ENCODE data around the gene CERT1.
"Not testable (repeated sequence)": the region's sequence is repeated elsewhere in the genome, so short reads cannot be mapped to it uniquely, and the experiment has no call there.

The CERT1 gene

DNA sequence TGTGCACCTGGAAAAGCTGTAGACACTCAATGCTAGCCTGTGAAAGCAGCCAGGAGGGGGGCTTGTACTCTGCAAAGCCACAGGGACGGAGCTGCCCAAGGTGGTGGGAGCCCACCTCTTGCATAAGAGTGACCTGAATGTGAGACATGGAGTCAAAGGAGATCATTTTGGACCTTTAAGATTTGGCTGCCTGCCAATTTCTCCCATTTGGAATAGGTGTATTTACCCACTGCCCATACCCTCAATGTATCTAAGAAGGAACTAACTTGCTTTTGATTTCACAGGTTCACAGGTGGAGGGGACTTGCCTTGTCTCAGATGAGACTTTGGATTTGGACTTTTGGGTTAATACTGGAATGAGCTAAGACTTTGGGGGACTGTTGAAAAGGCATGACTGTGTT lies 12.6 kb downstream of the CERT1 start:
- not testable (repeated sequence) for H4K8ac ChIP-seq (ENCODE audit: low read depth, low read length); H4K91ac ChIP-seq (ENCODE audit: low read depth, low read length); H2BK5ac ChIP-seq (ENCODE audit: low read depth, low read length, poor library complexity); DNase-seq; H3K27me3 ChIP-seq (ENCODE audit: insufficient read depth, low read length); H2BK120ac ChIP-seq (ENCODE audit: insufficient read depth, low read length, poor library complexity); H3K4me3 ChIP-seq (ENCODE audit: low read depth, low read length); H2AFZ ChIP-seq (ENCODE audit: insufficient read depth, low read length, poor library complexity); H3K4me2 ChIP-seq (ENCODE audit: low read length); H3K4me1 ChIP-seq (ENCODE audit: control insufficient read depth in 1 of 2, insufficient read depth in 2 of 2, low read length in 2 of 2); H3K23ac ChIP-seq (ENCODE audit: low read length); H3K36me3 ChIP-seq (ENCODE audit: control insufficient read depth in 1 of 2, insufficient read depth in 2 of 2, low read length in 2 of 2); H2BK12ac ChIP-seq (ENCODE audit: low read length); H3K4ac ChIP-seq (ENCODE audit: low read depth, low read length); H3K14ac ChIP-seq (ENCODE audit: low read length); H2AK5ac ChIP-seq (ENCODE audit: low read length); H3K9me3 ChIP-seq (ENCODE audit: insufficient read depth, low read depth, low read length); H3K79me2 ChIP-seq (ENCODE audit: control insufficient read depth, insufficient read depth, low read length, poor library complexity); H4K12ac ChIP-seq (ENCODE audit: low read depth, low read length); H3K79me1 ChIP-seq (ENCODE audit: low read length); H3K18ac ChIP-seq (ENCODE audit: low read length); H3K27ac ChIP-seq (ENCODE audit: low read depth, low read length); H3K9ac ChIP-seq (ENCODE audit: low read length)
- no CpG with 5 or more reads among the region's 1 CpG for WGBS (ENCODE audit: extremely low coverage, insufficient coverage, insufficient read length)

DNA sequence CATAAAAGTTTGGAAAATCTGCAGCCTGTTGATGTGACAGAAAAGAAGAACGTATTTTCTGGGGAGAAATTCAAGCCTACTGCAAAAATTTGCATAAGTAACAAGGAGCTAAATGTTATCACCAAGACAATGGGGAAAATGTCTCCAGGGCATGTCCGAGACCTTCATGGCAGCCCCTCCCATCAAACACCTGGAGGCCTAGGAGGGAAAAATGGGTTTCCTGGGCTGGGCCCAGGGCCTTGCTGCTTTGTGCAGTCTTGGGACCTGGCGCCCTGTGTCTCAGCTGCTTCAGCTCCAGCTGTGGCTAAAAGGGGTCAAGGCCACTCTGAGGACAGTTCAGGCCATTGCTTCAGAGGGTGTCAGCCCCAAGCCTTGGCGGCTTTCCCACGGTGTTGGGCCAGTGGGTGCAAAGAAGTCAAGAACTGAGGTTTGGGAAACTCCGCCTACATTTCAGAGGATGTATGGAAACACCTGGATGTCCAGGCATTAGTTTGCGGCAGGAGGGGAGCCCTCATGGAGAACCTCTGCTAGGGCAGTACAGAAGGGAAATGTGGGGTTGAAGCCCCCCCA lies 13.1 kb downstream of the CERT1 start:
- H2AFZ ChIP-seq (ENCODE audit: insufficient read depth, low read length, poor library complexity) = no peak overlapping the region
- H3K4me2 ChIP-seq (ENCODE audit: low read length) = no peak overlapping the region
- H4K91ac ChIP-seq (ENCODE audit: low read depth, low read length) = no peak overlapping the region
- H4K12ac ChIP-seq (ENCODE audit: low read depth, low read length) = no peak overlapping the region
- no CpG with 5 or more reads among the region's 7 CpGs for WGBS (ENCODE audit: extremely low coverage, insufficient coverage, insufficient read length)
- H3K4me1 ChIP-seq (ENCODE audit: control insufficient read depth in 1 of 2, insufficient read depth in 2 of 2, low read length in 2 of 2) = peaks cover 0 to 7% of the 10 kb centered on the region in 2 experiments
- no peak for DNase-seq
- no peak overlapping the region for H3K4ac ChIP-seq (ENCODE audit: low read depth, low read length)
- no peak overlapping the region for H2BK5ac ChIP-seq (ENCODE audit: low read depth, low read length, poor library complexity)
- H3K9ac ChIP-seq (ENCODE audit: low read length) = no peak overlapping the region
- no peaks in the 10 kb centered on the region for H3K79me2 ChIP-seq (ENCODE audit: control insufficient read depth, insufficient read depth, low read length, poor library complexity)
- H2BK120ac ChIP-seq (ENCODE audit: insufficient read depth, low read length, poor library complexity) = no peak overlapping the region
- H3K4me3 ChIP-seq (ENCODE audit: low read depth, low read length) = no peak overlapping the region
- H4K8ac ChIP-seq (ENCODE audit: low read depth, low read length) = no peak overlapping the region
- H3K79me1 ChIP-seq (ENCODE audit: low read length) = no peaks in the 10 kb centered on the region
- H3K18ac ChIP-seq (ENCODE audit: low read length) = no peak overlapping the region
- H3K27ac ChIP-seq (ENCODE audit: low read depth, low read length) = no peak overlapping the region
- H2AK5ac ChIP-seq (ENCODE audit: low read length) = no peak overlapping the region
- H3K14ac ChIP-seq (ENCODE audit: low read length) = no peak overlapping the region
- H3K36me3 ChIP-seq (ENCODE audit: control insufficient read depth in 1 of 2, insufficient read depth in 2 of 2, low read length in 2 of 2) = peaks cover 3 to 5% of the 10 kb centered on the region in 2 experiments
- no peak overlapping the region for H3K23ac ChIP-seq (ENCODE audit: low read length)
- H3K9me3 ChIP-seq (ENCODE audit: insufficient read depth, low read depth, low read length) = no peaks in the 10 kb centered on the region
- no peak overlapping the region for H2BK12ac ChIP-seq (ENCODE audit: low read length)
- no peaks in the 10 kb centered on the region for H3K27me3 ChIP-seq (ENCODE audit: insufficient read depth, low read length)

DNA sequence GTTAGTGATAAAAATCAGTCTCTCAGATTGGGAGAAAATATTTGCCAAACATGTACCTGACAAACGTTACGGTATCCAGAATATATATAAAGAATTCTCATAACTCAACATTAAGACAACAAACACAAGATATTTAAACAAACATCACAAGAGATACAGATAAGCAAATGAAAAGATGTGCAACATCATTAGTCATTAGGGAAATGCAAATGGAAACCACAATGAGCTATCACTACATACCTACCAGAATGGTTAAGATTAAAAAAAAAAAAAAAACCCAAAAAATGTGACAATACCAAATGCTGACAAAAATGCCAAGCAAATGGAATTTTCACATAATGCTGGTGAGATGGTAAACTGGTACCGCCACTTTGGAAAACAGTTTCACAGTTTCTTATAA lies 15.4 kb downstream of the CERT1 start:
- Histone ChIP-seq H3K9me3 (ENCODE audit: insufficient read depth, low read depth, low read length) (no peaks in the 10 kb centered on the region), H2BK120ac (ENCODE audit: insufficient read depth, low read length, poor library complexity) (no peak overlapping the region), H3K9ac (ENCODE audit: low read length) (no peak overlapping the region), H4K8ac (ENCODE audit: low read depth, low read length) (no peak overlapping the region), H4K12ac (ENCODE audit: low read depth, low read length) (no peak overlapping the region), H3K27me3 (ENCODE audit: insufficient read depth, low read length) (no peaks in the 10 kb centered on the region), H3K18ac (ENCODE audit: low read length) (no peak overlapping the region), H3K36me3 (ENCODE audit: control insufficient read depth in 1 of 2, insufficient read depth in 2 of 2, low read length in 2 of 2) (peaks cover 3 to 5% of the 10 kb centered on the region in 2 experiments), H3K4me3 (ENCODE audit: low read depth, low read length) (no peak overlapping the region), H3K23ac (ENCODE audit: low read length) (no peak overlapping the region), H2AK5ac (ENCODE audit: low read length) (no peak overlapping the region), H3K4me1 (ENCODE audit: control insufficient read depth in 1 of 2, insufficient read depth in 2 of 2, low read length in 2 of 2) (peaks cover 0 to 7% of the 10 kb centered on the region in 2 experiments), H3K14ac (ENCODE audit: low read length) (no peak overlapping the region), H3K79me1 (ENCODE audit: low read length) (no peaks in the 10 kb centered on the region), H2BK12ac (ENCODE audit: low read length) (no peak overlapping the region), H2BK5ac (ENCODE audit: low read depth, low read length, poor library complexity) (no peak overlapping the region), H3K79me2 (ENCODE audit: control insufficient read depth, insufficient read depth, low read length, poor library complexity) (no peaks in the 10 kb centered on the region), H3K4ac (ENCODE audit: low read depth, low read length) (no peak overlapping the region), H3K4me2 (ENCODE audit: low read length) (no peak overlapping the region), H3K27ac (ENCODE audit: low read depth, low read length) (no peak overlapping the region), H2AFZ (ENCODE audit: insufficient read depth, low read length, poor library complexity) (no peak overlapping the region), H4K91ac (ENCODE audit: low read depth, low read length) (no peak overlapping the region)
- peak in 1 of 2 donors; percentile 43 for DNase-seq
- WGBS (ENCODE audit: extremely low coverage, insufficient coverage, insufficient read length) = no CpG with 5 or more reads among the region's 3 CpGs

DNA sequence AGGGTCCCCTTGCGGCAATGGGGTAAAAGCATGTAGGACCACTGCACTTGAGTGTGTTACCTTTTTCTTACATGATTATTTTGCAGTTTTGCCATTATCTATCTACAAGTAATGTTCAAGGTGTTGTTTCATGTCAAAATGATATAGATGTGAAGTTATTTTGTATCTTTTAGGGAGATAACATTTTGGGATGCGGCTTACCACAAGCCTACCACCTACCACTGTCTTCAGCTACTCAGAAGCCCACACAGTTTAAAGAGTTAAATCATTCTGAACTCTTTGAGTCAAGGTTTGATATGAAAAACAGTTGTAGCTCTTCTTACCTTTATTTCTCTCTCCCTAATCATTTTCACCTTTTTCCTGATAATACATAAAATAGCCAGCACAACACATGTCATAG lies 19.8 kb downstream of the CERT1 start:
- Histone ChIP-seq H3K79me2 (ENCODE audit: control insufficient read depth, insufficient read depth, low read length, poor library complexity) (no peaks in the 10 kb centered on the region), H2AK5ac (ENCODE audit: low read length) (no peak overlapping the region), H3K9me3 (ENCODE audit: insufficient read depth, low read depth, low read length) (no peaks in the 10 kb centered on the region), H4K12ac (ENCODE audit: low read depth, low read length) (no peak overlapping the region), H4K91ac (ENCODE audit: low read depth, low read length) (no peak overlapping the region), H3K79me1 (ENCODE audit: low read length) (no peaks in the 10 kb centered on the region), H3K9ac (ENCODE audit: low read length) (no peak overlapping the region), H3K4ac (ENCODE audit: low read depth, low read length) (no peak overlapping the region), H3K4me1 (ENCODE audit: control insufficient read depth in 1 of 2, insufficient read depth in 2 of 2, low read length in 2 of 2) (peaks cover 0 to 5% of the 10 kb centered on the region in 2 experiments), H2BK120ac (ENCODE audit: insufficient read depth, low read length, poor library complexity) (no peak overlapping the region), H4K8ac (ENCODE audit: low read depth, low read length) (no peak overlapping the region), H3K27me3 (ENCODE audit: insufficient read depth, low read length) (no peaks in the 10 kb centered on the region), H3K14ac (ENCODE audit: low read length) (no peak overlapping the region), H2BK12ac (ENCODE audit: low read length) (no peak overlapping the region), H3K23ac (ENCODE audit: low read length) (no peak overlapping the region), H3K36me3 (ENCODE audit: control insufficient read depth in 1 of 2, insufficient read depth in 2 of 2, low read length in 2 of 2) (peaks cover 0 to 2% of the 10 kb centered on the region in 2 experiments), H3K27ac (ENCODE audit: low read depth, low read length) (no peak overlapping the region), H3K18ac (ENCODE audit: low read length) (no peak overlapping the region), H3K4me2 (ENCODE audit: low read length) (no peak overlapping the region), H3K4me3 (ENCODE audit: low read depth, low read length) (no peak overlapping the region), H2BK5ac (ENCODE audit: low read depth, low read length, poor library complexity) (no peak overlapping the region), H2AFZ (ENCODE audit: insufficient read depth, low read length, poor library complexity) (no peak overlapping the region)
- WGBS (ENCODE audit: extremely low coverage, insufficient coverage, insufficient read length) = no CpG with 5 or more reads among the region's 2 CpGs
- no peak for DNase-seq
